ENCODE measurements around the gene ZNHIT3.

ZNHIT3 gene

GRCh38 chr17:36514856-36515255 lies 28.4 kb downstream of the ZNHIT3 start:
- no peak for DNase-seq

DNA sequence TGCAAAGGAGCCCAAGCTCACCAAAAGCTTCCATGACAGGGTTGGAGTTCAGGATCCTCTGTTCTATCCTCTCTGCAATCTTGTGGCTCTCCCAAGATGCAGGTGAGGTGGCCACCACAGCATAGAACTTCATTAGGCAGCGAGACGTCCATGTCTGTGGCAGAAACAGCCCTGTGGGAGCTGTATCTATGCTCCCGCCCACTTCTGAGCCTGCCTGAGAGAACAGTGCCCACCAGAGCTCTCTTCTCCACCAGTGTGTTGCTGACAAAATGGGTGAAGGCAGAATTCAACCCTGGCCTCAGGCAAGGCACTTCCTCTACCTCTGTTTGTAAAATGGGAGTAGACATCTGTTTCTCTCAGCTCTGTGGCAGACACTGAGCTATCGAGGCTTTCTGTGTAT lies 29.4 kb downstream of the ZNHIT3 start:
- no peak for DNase-seq

GRCh38 chr17:36523113-36523512 lies 36.6 kb downstream of the ZNHIT3 start:
- no peak for DNase-seq

GRCh38 chr17:36524428-36524876 lies 38.0 kb downstream of the ZNHIT3 start:
- DNase-seq = no peak

DNA sequence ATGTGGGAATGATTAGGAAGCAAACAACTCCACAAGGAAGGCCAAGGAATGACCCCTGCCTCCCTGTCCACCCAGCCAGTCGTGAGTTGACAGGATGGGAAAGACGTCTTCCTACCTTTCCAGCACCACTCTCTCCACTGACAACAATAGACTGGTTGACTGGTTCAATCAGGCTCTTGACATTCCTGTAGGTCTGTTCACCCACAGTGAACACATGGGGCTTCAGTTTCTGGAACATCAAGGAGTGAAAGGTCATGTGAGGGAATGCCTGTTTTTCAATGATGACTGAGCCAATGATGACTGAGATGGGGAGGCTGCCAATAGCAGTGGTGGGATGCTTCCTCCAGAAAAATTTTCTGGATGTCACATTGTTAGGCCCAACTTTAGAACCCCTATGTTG lies 38.6 kb downstream of the ZNHIT3 start:
- DNase-seq = no peak

- DNase-seq = no peak
Observed at GRCh38 chr17:36525888-36526287, 39.4 kb downstream of the ZNHIT3 start.

GRCh38 chr17:36527621-36528250 lies 41.3 kb downstream of the ZNHIT3 start:
- no peak for DNase-seq

DNA sequence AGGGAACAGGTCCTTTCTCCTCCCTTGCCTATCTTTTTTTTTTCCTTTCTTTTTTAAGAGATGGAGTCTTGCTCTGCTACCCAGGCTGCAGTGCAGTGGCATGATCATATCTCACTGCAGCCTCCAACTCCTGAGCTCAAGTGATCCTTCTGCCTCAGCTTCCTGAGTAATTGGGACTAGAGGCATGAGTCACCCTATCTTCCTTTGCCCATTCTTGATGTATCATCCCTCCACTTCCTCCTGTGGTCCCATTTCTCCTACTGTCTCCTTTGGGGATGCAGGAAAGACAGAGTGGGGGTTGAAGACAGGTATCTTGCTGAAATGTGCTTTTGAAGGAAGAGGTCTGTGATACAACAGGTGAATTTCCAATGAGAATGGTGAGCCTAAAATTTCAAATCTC lies 42.6 kb downstream of the ZNHIT3 start:
- no peak for DNase-seq

GRCh38 chr17:36532435-36532975 lies 46.0 kb downstream of the ZNHIT3 start:
- no peak for DNase-seq

GRCh38 chr17:36533935-36534839 lies 47.7 kb downstream of the ZNHIT3 start:
- peak; percentile 59 for DNase-seq

GRCh38 chr17:36534840-36535668 lies 48.6 kb downstream of the ZNHIT3 start, which contains the start of the genes MYO19 and PIGW:
Gene MYO19 (minus strand): TSS chr17:36534868. CDS start chr17:36532538, 2,330 bp downstream.
Gene PIGW (plus strand): TSS chr17:36534987. CDS start chr17:36537102, 2,115 bp downstream.
- peak; percentile 70 for DNase-seq

DNA sequence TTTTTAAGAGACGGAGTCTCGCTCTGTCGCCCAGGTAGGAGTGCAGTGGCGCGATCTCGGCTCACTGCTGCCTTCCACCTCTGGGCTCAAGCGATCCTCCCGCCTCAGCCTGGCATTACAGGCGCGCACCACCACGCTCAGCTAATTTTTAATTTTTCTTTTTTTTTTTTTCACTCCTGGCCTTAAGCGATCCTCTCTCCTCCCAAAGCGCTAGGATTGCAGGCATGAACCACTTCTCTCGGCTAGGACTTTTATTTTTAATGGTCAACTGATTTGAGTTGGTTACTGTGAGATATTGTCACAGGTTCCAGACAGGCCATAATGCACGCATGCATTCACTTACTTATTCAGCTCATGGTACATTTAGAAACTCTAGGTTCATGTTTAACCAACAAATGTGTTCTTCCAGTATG lies 49.2 kb downstream of the ZNHIT3 start:
- no peak for DNase-seq

DNA sequence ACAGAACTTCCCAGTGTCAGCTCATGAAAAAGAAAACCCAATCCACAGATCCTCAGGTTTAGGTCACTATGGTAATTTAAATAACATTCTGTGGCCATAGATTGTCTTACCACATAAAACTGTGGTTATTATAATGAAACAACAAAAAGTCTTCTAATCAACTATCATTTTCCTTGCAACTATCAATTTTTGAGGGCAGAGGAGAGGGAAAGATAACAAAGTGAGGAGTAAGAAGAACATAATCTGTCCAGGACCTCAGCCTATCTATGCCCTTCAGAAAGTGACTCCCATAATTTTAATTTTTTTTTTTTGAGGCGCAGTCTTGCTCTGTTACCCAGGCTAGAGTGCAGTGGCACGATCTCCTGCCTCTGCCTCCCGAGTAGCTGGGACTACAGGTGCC lies 54.2 kb downstream of the ZNHIT3 start:
- DNase-seq = no peak

DNA sequence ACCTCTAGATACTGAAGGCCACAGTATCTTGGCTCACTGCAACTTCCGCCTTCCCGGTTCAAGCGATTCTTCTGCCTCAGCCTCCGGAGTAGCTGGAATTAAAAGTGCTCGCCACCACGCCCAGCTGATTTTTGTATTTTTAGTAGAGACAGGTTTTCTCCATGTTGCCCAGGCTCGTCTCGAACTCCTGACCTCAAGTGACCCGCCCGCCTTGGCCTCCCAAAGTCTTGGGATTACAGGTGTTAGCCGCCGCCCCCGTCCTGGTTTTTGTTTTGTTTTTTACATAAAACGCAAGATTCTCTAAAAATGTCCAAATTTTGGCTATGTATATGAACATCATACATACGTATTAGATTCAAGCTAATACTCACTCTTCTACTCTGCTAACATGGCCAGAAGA lies 56.3 kb downstream of the ZNHIT3 start:
- no peak for DNase-seq

DNA sequence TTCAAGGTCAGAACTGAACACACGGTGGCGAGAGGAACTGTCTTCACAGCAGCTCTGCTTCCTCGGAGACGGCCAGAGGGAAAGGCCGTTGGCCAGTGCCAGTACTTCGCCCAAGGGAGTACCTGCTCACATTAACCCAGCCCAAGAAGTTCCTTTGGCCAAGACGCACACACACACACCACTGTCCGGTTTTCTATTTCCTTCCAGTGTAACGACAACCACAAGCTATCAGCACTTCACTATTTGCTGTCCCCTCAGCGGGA lies 57.5 kb downstream of the ZNHIT3 start:
- no peak for DNase-seq

DNA sequence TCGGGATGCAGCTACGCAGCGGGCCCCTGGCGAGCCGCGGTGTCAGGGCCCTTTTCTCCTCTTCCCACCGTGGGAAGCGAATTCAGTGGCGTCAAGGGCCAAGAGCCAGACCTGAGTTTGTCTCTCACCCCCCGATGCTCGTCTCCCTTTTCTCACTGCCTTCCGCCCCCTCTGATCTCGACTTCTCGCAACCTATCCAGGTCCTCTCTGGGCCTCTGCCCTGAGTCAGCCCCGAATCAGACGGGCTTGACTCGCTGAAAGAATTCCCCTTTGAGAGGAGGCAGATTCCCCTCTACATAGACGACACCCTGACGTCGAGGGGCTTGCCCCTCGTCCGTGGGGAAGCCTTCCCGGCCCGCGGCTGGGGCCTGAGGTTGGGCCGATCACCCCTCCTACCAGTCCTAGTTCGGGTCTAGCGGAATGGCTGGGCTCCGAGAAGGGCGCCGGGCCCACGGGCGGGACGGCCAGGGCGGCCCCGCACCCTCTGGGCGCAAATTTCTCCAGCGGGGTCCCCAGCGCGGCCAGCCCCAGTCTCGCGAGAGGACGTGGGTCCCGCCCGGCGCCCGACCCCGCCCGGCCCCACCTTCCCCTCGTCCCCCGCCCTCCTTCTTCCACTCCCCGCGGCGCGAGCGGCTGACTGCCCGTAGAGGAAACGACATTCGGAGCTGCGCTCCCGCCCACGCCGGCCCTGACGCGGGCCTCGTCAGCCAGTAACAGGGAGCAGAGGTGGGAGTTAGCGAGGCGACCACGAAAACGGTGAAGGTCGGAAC lies 58.0 kb downstream of the ZNHIT3 start, which contains the start of gene GGNBP2:
Gene GGNBP2, plus strand, starts transcription at position 613 of the 770 bp plus-strand sequence. CDS start 806 bp downstream, outside the sequence.
- peak; percentile 80 for DNase-seq

DNA sequence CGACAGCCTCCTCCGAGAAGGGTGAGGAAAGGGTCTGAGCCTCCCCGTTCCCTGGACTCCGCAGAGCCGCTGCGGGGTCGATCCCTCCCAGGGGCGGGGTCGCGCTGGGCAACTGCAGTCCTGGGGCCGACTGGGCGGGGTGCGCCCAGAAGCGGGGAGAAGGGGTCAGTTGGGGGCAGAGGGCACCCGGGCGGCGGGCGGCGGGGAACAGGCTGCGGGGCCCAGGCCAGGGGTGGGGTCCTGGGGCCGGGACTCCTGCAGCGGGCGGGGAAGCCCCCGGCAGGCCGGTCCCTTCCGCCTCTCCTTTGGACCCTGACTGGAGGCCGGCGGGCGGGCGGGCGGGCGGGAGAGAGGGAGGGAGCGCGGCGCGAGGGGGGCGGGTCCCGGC lies 58.6 kb downstream of the ZNHIT3 start:
- no peak for DNase-seq
